Prostate gland (tissue), 2 donors: ENCODE results near the gene ADAM8. TPM values are rescaled to one million over a fixed set of nuclear protein-coding genes. Genes with fewer than 3 reads are reported as not detected.

Source experiments
- DNase-seq: peaks from one replicate; pipeline ENCODE4 v3.0.0-alpha.2; 2019; ENCODE audit warnings: low spot score
- H3K27ac ChIP-seq, 2 donors: fragments of 200-600 bp; sonication (generic); 2 replicates each; pipeline ENCODE4 v1.5.1; 2017 to 2019
- H3K27me3 ChIP-seq: fragments of 200-600 bp; sonication (generic); replicated peaks from 2 replicates; pipeline ENCODE4 v1.5.1; 2019; ENCODE audit not compliant: insufficient read depth
- H3K36me3 ChIP-seq, 2 donors: fragments of 200-600 bp; sonication (generic); 1 replicate in 1 of 2; 2 replicates in 1 of 2; pipeline versions ENCODE4 v1.5.1 to v1.8.1; 2017 to 2019
- H3K4me1 ChIP-seq: fragments of 200-600 bp; sonication (generic); replicated peaks from 2 replicates; pipeline ENCODE4 v1.5.1; 2019
- H3K4me3 ChIP-seq, 2 donors: fragments of 200-600 bp; sonication (generic); 2 replicates each; pipeline ENCODE4 v1.5.1; 2017 to 2019
- H3K9me3 ChIP-seq: fragments of 200-600 bp; sonication (generic); 2 replicates; pipeline ENCODE4 v1.5.1; 2017
- CTCF ChIP-seq, 4 experiments: fragments of 200-600 bp in 2 of 4; fragments of 450-650 bp in 2 of 4; sonication (generic) in 2 of 4; IDR thresholded peaks; 1 replicate in 3 of 4; 2 replicates in 1 of 4; pipeline ENCODE4 v1.5.1; 2016 to 2019; ENCODE audit warnings: antibody characterized with exemption in 4 of 4, mild to moderate bottlenecking in 2 of 4, moderate library complexity in 2 of 4
- POLR2A ChIP-seq: fragments of 450-650 bp; IDR thresholded peaks from one replicate; pipeline ENCODE4 v1.6.1; 2016; ENCODE audit warnings: antibody characterized with exemption, mild to moderate bottlenecking
- POLR2AphosphoS5 ChIP-seq: sonication (generic); formaldehyde crosslinking; IDR thresholded peaks from one replicate; pipeline ENCODE4 v1.6.1; 2017; ENCODE audit warnings: antibody characterized with exemption
- WGBS: methylation state at CpG from one replicate; pipeline ENCODE4 v1.1.5; 2018; 5-methylcytosine and 5-hydroxymethylcytosine counted together
- intact Hi-C: fragments of 100-400 bp; cut with DNase I; formaldehyde crosslinking; loops from one replicate; pipeline ENCODE4 v1.14.2; 2022
- total RNA-seq, 2 donors: library from RNA; depleted of rRNA; stranded (reverse); fragments of >200 nt; gene quantifications; one replicate each; pipeline ENCODE4 v1.1.0, GENCODE V29; 2016

ADAM8 gene
- total RNA-seq, 2 donors from 2014 or later: 7.2 to 7.4 TPM

DNA sequence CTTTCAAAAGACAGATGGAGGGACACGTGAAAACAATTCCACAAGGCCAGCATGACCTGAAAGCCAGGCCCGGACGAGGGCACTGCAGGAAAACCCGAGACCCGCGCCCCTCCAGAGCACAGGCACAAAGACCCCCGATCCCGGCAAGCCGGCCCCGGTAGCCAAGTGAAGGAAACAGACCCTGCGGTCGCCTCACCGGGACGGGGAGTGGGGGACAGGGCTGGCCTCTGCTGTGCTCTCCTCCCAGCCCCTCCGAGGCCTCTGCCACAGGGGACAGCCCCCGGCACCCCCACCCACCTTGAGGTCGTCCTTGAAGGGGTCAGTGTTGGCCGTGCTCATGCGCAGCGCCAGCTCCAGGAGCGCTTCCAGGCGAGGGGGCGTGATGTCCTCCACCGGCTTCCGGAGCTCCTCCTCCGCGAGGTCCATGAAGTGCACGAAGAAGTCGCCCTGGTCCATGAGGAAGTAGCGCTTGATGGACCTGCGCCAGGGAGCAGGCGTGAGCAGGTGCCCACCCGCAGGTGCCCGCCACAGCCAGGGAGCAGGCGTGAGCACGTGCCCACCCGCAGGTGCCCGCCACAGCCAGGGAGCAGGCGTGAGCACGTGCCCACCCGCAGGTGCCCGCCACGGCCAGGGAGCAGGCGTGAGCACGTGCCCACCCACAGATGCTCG lies 11.3 kb upstream of the ADAM8 start:
- Histone ChIP-seq H3K27ac (no peak overlapping the region), H3K36me3 (peaks cover 19 to 40% of the 10 kb centered on the region in 2 donors), H3K27me3 (no peaks in the 10 kb centered on the region), H3K4me1 (no peaks in the 10 kb centered on the region), H3K4me3 (no peak overlapping the region), H3K9me3 (no peaks in the 10 kb centered on the region)
- no peak for DNase-seq
- TF ChIP-seq CTCF (IDR thresholded peaks at IDR 0.05) (no peak), POLR2A (no peak)
- intact Hi-C loops: no loop called here
- WGBS: 92% methylated on average over 46 of the region's 46 CpGs

DNA sequence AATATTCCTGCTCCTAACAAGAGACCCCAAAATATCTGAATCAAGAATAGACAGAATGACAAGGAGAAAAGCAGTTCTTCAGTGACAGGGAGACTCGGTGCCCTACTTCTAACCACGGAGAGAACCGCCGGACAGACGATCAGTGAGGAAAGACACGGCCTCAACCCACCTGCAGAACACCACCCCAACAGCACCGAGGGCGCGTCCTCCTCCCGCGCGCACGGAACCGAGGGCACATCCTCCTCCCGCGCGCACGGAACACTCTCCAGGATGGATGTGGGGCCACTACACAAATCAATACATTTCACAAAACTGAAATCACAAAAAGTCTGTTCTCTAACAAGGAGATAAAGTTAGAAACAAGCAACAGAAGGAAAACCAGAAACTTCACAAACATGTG lies 9.7 kb upstream of the ADAM8 start:
- Histone ChIP-seq H3K27ac (no peak overlapping the region), H3K4me1 (no peaks in the 10 kb centered on the region), H3K9me3 (no peaks in the 10 kb centered on the region), H3K4me3 (no peak overlapping the region), H3K36me3 (peaks cover 15 to 54% of the 10 kb centered on the region in 2 donors), H3K27me3 (no peaks in the 10 kb centered on the region)
- no peak for DNase-seq
- intact Hi-C loops: no loop called here
- 91% methylated on average over 18 of the region's 18 CpGs for WGBS
- TF ChIP-seq POLR2A: no peak
- no peak for TF ChIP-seq CTCF (IDR thresholded peaks at IDR 0.05)
- no peak for TF ChIP-seq POLR2AphosphoS5

- intact Hi-C loops: no loop called here
- Histone ChIP-seq H3K4me1 (no peaks in the 10 kb centered on the region), H3K4me3 (no peak overlapping the region), H3K36me3 (peaks cover 17 to 54% of the 10 kb centered on the region in 2 donors), H3K27ac (no peak overlapping the region), H3K27me3 (no peaks in the 10 kb centered on the region), H3K9me3 (no peaks in the 10 kb centered on the region)
- WGBS: 94% methylated on average over 36 of the region's 36 CpGs
- no peak for DNase-seq
- TF ChIP-seq POLR2AphosphoS5 (no peak), CTCF (IDR thresholded peaks at IDR 0.05) (no peak), POLR2A (no peak)
These were observed 8.5 kb upstream of the ADAM8 start for GRCh38 chr10:133285217-133285616.

DNA sequence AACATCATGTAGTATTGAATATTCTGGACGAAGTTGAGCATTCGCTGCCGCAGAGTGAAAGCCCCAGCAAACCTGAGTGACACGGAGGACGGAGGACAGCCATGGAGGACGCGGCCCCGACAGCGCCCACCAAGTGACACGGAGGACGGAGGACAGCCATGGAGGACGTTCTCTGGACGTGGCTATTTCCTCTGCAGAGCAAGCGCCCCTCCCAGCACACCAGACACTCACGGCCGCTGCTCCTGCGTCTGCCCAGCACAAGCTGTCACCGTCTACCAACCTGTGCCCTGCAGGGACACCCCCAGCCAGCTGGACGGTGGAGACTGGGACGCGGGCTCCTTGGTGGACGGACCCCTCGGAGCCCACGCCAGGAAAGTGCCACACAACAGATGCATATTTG lies 7.3 kb upstream of the ADAM8 start:
- no peaks in the 10 kb centered on the region for H3K27me3 ChIP-seq
- intact Hi-C loops: no loop called here
- no peak for TF ChIP-seq POLR2AphosphoS5
- TF ChIP-seq POLR2A: no peak
- TF ChIP-seq CTCF (IDR thresholded peaks at IDR 0.05): no peak
- peaks cover 16 to 54% of the 10 kb centered on the region in 2 donors for H3K36me3 ChIP-seq
- WGBS: 95% methylated on average over 24 of the region's 24 CpGs
- no peak for DNase-seq
- no peak overlapping the region for H3K4me3 ChIP-seq
- no peaks in the 10 kb centered on the region for H3K4me1 ChIP-seq
- no peaks in the 10 kb centered on the region for H3K9me3 ChIP-seq
- H3K27ac ChIP-seq: no peak overlapping the region

DNA sequence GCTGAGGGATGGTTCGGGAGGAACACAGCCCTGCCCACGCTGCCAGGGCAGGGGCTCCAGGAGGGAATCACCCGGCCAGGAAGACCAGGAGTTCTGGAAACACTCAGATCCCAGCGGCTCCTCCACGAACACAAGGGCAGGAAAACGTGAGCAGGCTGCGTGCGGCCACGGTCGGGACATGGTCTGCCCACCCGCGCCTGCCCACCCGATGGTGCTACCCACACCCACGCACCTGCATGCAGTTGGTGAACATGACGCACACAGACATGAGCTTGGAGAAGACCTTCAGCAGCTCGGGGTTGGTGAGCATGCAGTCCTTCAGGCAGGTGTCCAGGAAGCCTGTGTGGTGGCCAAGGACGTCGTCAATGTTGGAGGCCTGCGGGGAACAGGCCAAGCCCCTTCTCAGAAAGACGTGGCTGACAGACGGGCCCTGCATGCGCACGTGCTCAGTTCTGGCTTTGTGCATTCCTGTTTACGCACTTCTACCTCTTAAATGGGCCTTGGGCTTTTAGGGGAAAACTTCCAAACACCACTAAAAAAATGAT lies 6.2 kb upstream of the ADAM8 start:
- H3K9me3 ChIP-seq: no peaks in the 10 kb centered on the region
- no peak overlapping the region for H3K27ac ChIP-seq
- H3K27me3 ChIP-seq: no peaks in the 10 kb centered on the region
- no peak for DNase-seq
- 88% methylated on average over 24 of the region's 24 CpGs for WGBS
- TF ChIP-seq POLR2A (no peak), CTCF (IDR thresholded peaks at IDR 0.05) (no peak), POLR2AphosphoS5 (no peak)
- no peak overlapping the region for H3K4me3 ChIP-seq
- peaks cover 12 to 44% of the 10 kb centered on the region in 2 donors for H3K36me3 ChIP-seq
- intact Hi-C loops: no loop called here
- H3K4me1 ChIP-seq: peaks cover 5% of the 10 kb centered on the region
